Fibroblast of lung (primary cell): ENCODE results near the gene DDX54. TPM values are rescaled to one million over a fixed set of nuclear protein-coding genes. Genes with fewer than 3 reads are reported as not detected.

Source experiments
- DNase-seq, 2 donors: peaks; one replicate each; pipeline versions ENCODE4 v3.0.0 to v3.0.0-alpha.2; 2010; ENCODE audit warnings: low read depth in 2 of 2
- H2AFZ ChIP-seq: 2 replicates; pipeline ENCODE4 v1.5.1; 2012; ENCODE audit warnings: low read length, control low read depth, inconsistent platforms
- H3K27ac ChIP-seq: 2 replicates; pipeline ENCODE4 v1.5.1; 2011; ENCODE audit warnings: low read length, control low read depth; ENCODE audit not compliant: insufficient read depth
- H3K27me3 ChIP-seq: 2 replicates; pipeline ENCODE4 v1.5.1; 2011; ENCODE audit warnings: mild to moderate bottlenecking, low read length; ENCODE audit not compliant: control insufficient read depth, insufficient read depth
- H3K36me3 ChIP-seq: 2 replicates; pipeline ENCODE4 v1.5.1; 2011; ENCODE audit warnings: low read length; ENCODE audit not compliant: control insufficient read depth, insufficient read depth
- H3K4me1 ChIP-seq: 2 replicates; pipeline ENCODE4 v1.5.1; 2011; ENCODE audit warnings: low read length; ENCODE audit not compliant: control insufficient read depth, insufficient read depth; ENCODE audit errors: extremely low read depth
- H3K4me2 ChIP-seq: 2 replicates; pipeline ENCODE4 v1.5.1; 2011; ENCODE audit warnings: low read length, control low read depth; ENCODE audit not compliant: insufficient read depth; ENCODE audit errors: extremely low read depth
- H3K4me3 ChIP-seq, 4 experiments: fragments of 200-600 bp in 1 of 4; sonication (generic) in 1 of 4; replicated peaks in 1 of 4; 2 replicates each; pipeline ENCODE4 v1.5.1; 2011 to 2016; ENCODE audit warnings: low read length in 4 of 4, low read depth in 3 of 4, mild to moderate bottlenecking in 3 of 4, control low read depth in 2 of 4, inconsistent platforms in 1 of 4, mixed read lengths in 1 of 4; ENCODE audit not compliant: insufficient read depth in 1 of 4; ENCODE audit errors: control extremely low read depth in 1 of 4
- H3K79me2 ChIP-seq: 2 replicates; pipeline ENCODE4 v1.5.1; 2012; ENCODE audit warnings: mild to moderate bottlenecking, low read length, inconsistent platforms; ENCODE audit not compliant: control insufficient read depth, insufficient read depth
- H3K9ac ChIP-seq: 2 replicates; pipeline ENCODE4 v1.5.1; 2011; ENCODE audit warnings: mild to moderate bottlenecking, low read length, control low read depth; ENCODE audit not compliant: insufficient read depth
- H3K9me3 ChIP-seq: 2 replicates; pipeline ENCODE4 v1.5.1; 2012; ENCODE audit warnings: low read depth, low read length; ENCODE audit not compliant: control insufficient read depth, insufficient read depth
- H4K20me1 ChIP-seq: 2 replicates; pipeline ENCODE4 v1.5.1; 2011; ENCODE audit warnings: low read length; ENCODE audit not compliant: control insufficient read depth, insufficient read depth; ENCODE audit errors: extremely low read depth
- CTCF ChIP-seq, 2 donors: IDR thresholded peaks in 1 of 2; conservative IDR thresholded peaks in 1 of 2; 1 replicate in 1 of 2; 2 replicates in 1 of 2; pipeline ENCODE4 v1.5.1; 2011 to 2012; ENCODE audit warnings: low read length in 2 of 2, control low read depth in 1 of 2, inconsistent platforms in 1 of 2, low read depth in 1 of 2, mild to moderate bottlenecking in 1 of 2
- EZH2 ChIP-seq: IDR thresholded peaks from 2 replicates; pipeline ENCODE4 v1.5.1; 2012; ENCODE audit warnings: low read length, control low read depth, mild to moderate bottlenecking; ENCODE audit errors: missing control alignments
- polyA plus RNA-seq, 2 donors: library from polyadenylated mRNA; depleted of rRNA in 1 of 2; stranded (reverse) in 1 of 2; unstranded in 1 of 2; fragments of >200 nt; gene quantifications; 2 replicates each; pipeline ENCODE4 v1.2.1, GENCODE V29; 2011 to 2012; ENCODE audit warnings: missing spikeins in 1 of 2
- total RNA-seq: library from RNA; depleted of rRNA; stranded (reverse); fragments of >200 nt; gene quantifications from 2 replicates; pipeline ENCODE4 v1.2.1, GENCODE V29; 2014

DDX54 gene
- total and polyA plus RNA-seq, 2 donors (not counting 1 experiment from before 2014, with no cell fraction given), result 20.5 to 23.6 TPM

GRCh38 chr12:113158439-113159203 is 26.7 kb downstream of the DDX54 start:
- DNase-seq, result no peak
- no peak for TF ChIP-seq CTCF (conservative IDR thresholded peaks at IDR 0.05 in 1 of 2, IDR thresholded peaks at IDR 0.05 in 1 of 2; ENCODE audit: low read depth in 1 of 2, low read length in 2 of 2)
- no peak for TF ChIP-seq EZH2
- peaks cover 12% of the 10 kb centered on the region for H3K27me3 ChIP-seq
- H3K9me3 ChIP-seq, result no peaks in the 10 kb centered on the region
- H3K9ac ChIP-seq, result no peak overlapping the region
- no peak overlapping the region for H3K27ac ChIP-seq
- peaks cover 18% of the 10 kb centered on the region for H3K36me3 ChIP-seq
- H3K4me1 ChIP-seq, result peaks cover 3% of the 10 kb centered on the region
- H4K20me1 ChIP-seq, result no peaks in the 10 kb centered on the region
- H2AFZ ChIP-seq, result no peak overlapping the region
- H3K4me2 ChIP-seq, result no peak overlapping the region
- H3K79me2 ChIP-seq, result no peaks in the 10 kb centered on the region
- H3K4me3 ChIP-seq, result no peak overlapping the region

DNA sequence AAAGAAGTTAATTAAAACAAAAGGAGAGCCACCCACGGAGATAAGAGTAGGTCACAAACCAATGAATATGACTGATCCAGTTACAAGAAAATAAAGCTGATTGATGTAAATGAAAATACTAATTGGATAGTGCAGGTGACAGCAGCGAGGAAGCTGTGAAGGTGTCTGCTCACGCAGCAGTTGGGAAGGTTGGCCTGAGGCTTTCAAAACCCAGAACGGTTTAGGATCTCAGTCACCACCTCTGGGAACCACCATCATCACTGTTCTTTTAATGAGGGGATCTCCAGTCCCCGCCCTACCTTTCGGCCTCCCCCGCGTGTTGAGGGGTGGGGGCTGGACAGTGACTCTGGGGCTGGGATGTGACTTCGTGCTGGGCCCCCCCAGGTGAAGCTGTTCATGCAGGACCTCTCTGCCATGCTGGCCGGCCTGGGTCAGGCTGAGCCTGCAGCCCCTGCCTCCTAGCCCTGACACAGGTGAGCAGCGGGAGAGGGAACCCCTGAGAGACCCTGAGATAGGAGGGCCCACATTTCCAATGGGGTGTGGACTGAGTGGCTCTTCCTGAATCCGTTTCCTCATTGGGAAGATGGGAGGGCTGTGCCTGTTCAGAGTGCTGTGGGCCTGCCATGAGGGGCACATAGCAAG is 27.9 kb downstream of the DDX54 start:
- H2AFZ ChIP-seq, result no peak overlapping the region
- no peaks in the 10 kb centered on the region for H4K20me1 ChIP-seq
- H3K4me1 ChIP-seq, result peaks cover 3% of the 10 kb centered on the region
- no peak for DNase-seq
- H3K27ac ChIP-seq, result no peak overlapping the region
- H3K27me3 ChIP-seq, result peaks cover 17% of the 10 kb centered on the region
- H3K9me3 ChIP-seq, result no peaks in the 10 kb centered on the region
- H3K4me2 ChIP-seq, result no peak overlapping the region
- no peaks in the 10 kb centered on the region for H3K79me2 ChIP-seq
- no peak overlapping the region for H3K4me3 ChIP-seq
- H3K9ac ChIP-seq, result no peak overlapping the region
- peaks cover 10% of the 10 kb centered on the region for H3K36me3 ChIP-seq
- TF ChIP-seq CTCF (conservative IDR thresholded peaks at IDR 0.05 in 1 of 2, IDR thresholded peaks at IDR 0.05 in 1 of 2; ENCODE audit: low read depth in 1 of 2, low read length in 2 of 2) (no peak), EZH2 (no peak)

DNA sequence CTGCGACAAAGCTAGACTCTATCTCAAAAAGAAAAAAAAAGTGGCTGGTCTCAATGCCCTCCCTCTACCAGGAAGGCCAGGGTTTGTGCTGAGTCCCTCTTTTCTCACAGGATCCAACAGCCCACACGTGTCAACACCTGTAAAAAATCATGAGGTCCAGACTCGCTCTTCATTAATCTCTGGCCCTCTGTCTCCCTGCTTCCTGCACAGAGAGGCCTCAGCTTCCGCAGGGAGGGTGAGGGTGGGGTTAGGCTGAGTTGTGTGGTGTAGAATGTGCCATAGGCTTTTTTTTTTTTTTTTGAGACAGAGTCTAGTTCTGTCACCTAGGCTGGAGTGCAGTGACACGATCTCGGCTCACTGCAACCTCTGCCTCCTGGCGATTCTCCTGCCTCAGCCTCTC is 29.6 kb downstream of the DDX54 start:
- H3K27me3 ChIP-seq, result peaks cover 25% of the 10 kb centered on the region
- DNase-seq, result no peak
- no peak overlapping the region for H3K27ac ChIP-seq
- H3K4me2 ChIP-seq, result no peak overlapping the region
- TF ChIP-seq EZH2 (no peak), CTCF (conservative IDR thresholded peaks at IDR 0.05 in 1 of 2, IDR thresholded peaks at IDR 0.05 in 1 of 2; ENCODE audit: low read depth in 1 of 2, low read length in 2 of 2) (no peak)
- no peaks in the 10 kb centered on the region for H3K79me2 ChIP-seq
- peaks cover 3% of the 10 kb centered on the region for H3K36me3 ChIP-seq
- H3K4me3 ChIP-seq, result no peak overlapping the region
- no peaks in the 10 kb centered on the region for H3K9me3 ChIP-seq
- H4K20me1 ChIP-seq, result no peaks in the 10 kb centered on the region
- no peak overlapping the region for H2AFZ ChIP-seq
- H3K9ac ChIP-seq, result no peak overlapping the region
- H3K4me1 ChIP-seq, result no peaks in the 10 kb centered on the region
